ENCODE measurements around the gene RNF227. TPM values are rescaled to one million over a fixed set of nuclear protein-coding genes. Genes with fewer than 3 reads are reported as not detected.

The RNF227 gene
- total RNA-seq, 1 experiment from 2014 or later, result 0.11 TPM

- Histone ChIP-seq H3K4me3 (ENCODE audit: low read length) (no peak overlapping the region), H3K4me1 (ENCODE audit: insufficient read depth, low read length) (0 out of 2 replicates have a peak, but pooled peaks cover 8% of the 10 kb centered on the region), H3K9ac (ENCODE audit: low read length) (no peak overlapping the region), H3K27me3 (ENCODE audit: low read length) (no peaks in the 10 kb centered on the region), H3K36me3 (ENCODE audit: low read depth, low read length) (no peaks in the 10 kb centered on the region), H4K20me1 (ENCODE audit: low read length) (no peaks in the 10 kb centered on the region), H3K4me2 (ENCODE audit: low read length) (no peak overlapping the region), H3K27ac (ENCODE audit: low read length) (no peak overlapping the region), H3F3A (ENCODE audit: low read length, unreplicated experiment) (peaks cover 10% of the 10 kb centered on the region), H2AFZ (ENCODE audit: low read length) (no peak overlapping the region), H3K9me3 (ENCODE audit: low read length) (no peaks in the 10 kb centered on the region), H3K9me2 (replicated peaks; ENCODE audit: low read length) (no peaks in the 10 kb centered on the region), H3K79me2 (ENCODE audit: low read length) (peaks cover 14% of the 10 kb centered on the region)
- ChIA-PET POLR2A (ENCODE audit: unreplicated experiment) (no interaction called here), CTCF (no interaction called here)
- ATAC-seq (no peak), DNase-seq (no peak)
- BruUV-seq (replicated peaks), result no TSS peak
- intact Hi-C loops (cut with micrococcal nuclease), result no loop called here
- TF ChIP-seq EZH2phosphoT487 (IDR thresholded peaks at IDR 0.05; ENCODE audit: borderline replicate concordance, low read length) (no peak), CTCF (conservative IDR thresholded peaks at IDR 0.05; ENCODE audit: low read depth, low read length) (no peak), EZH2 (IDR thresholded peaks at IDR 0.05; ENCODE audit: low read length, unreplicated experiment) (no peak)
Observed at GRCh38 chr17:7882068-7882467, 34.0 kb downstream of the RNF227 start.

GRCh38 chr17:7881276-7882054 is 34.6 kb downstream of the RNF227 start:
- H3K9ac ChIP-seq (ENCODE audit: low read length), result no peak overlapping the region
- H3K9me2 ChIP-seq (replicated peaks; ENCODE audit: low read length), result no peaks in the 10 kb centered on the region
- H3K4me2 ChIP-seq (ENCODE audit: low read length), result no peak overlapping the region
- H3K27me3 ChIP-seq (ENCODE audit: low read length), result no peaks in the 10 kb centered on the region
- no peaks in the 10 kb centered on the region for H3K36me3 ChIP-seq (ENCODE audit: low read depth, low read length)
- BruUV-seq (replicated peaks), result no TSS peak
- H4K20me1 ChIP-seq (ENCODE audit: low read length), result no peaks in the 10 kb centered on the region
- ChIA-PET POLR2A (ENCODE audit: unreplicated experiment) (no interaction called here), CTCF (no interaction called here)
- intact Hi-C loops (cut with micrococcal nuclease), result no loop called here
- no peak overlapping the region for H3K4me3 ChIP-seq (ENCODE audit: low read length)
- DNase-seq (no peak), ATAC-seq (no peak)
- H3K79me2 ChIP-seq (ENCODE audit: low read length), result peaks cover 12% of the 10 kb centered on the region
- no peak overlapping the region for H3K27ac ChIP-seq (ENCODE audit: low read length)
- H3F3A ChIP-seq (ENCODE audit: low read length, unreplicated experiment), result peaks cover 4% of the 10 kb centered on the region
- no peaks in the 10 kb centered on the region for H3K9me3 ChIP-seq (ENCODE audit: low read length)
- TF ChIP-seq EZH2phosphoT487 (IDR thresholded peaks at IDR 0.05; ENCODE audit: borderline replicate concordance, low read length) (no peak), CTCF (conservative IDR thresholded peaks at IDR 0.05; ENCODE audit: low read depth, low read length) (no peak), EZH2 (IDR thresholded peaks at IDR 0.05; ENCODE audit: low read length, unreplicated experiment) (no peak)
- H3K4me1 ChIP-seq (ENCODE audit: insufficient read depth, low read length), result 0 out of 2 replicates have a peak, but pooled peaks cover 8% of the 10 kb centered on the region
- H2AFZ ChIP-seq (ENCODE audit: low read length), result no peak overlapping the region
